ENCODE data around the gene SPATA21. TPM values are rescaled to one million over a fixed set of nuclear protein-coding genes. Genes with fewer than 3 reads are reported as not detected.
"Not testable (repeated sequence)": the region's sequence is repeated elsewhere in the genome, so short reads cannot be mapped to it uniquely, and the experiment has no call there.

Gene SPATA21
- total RNA-seq, 1 donor from 2014 or later: not detected

DNA sequence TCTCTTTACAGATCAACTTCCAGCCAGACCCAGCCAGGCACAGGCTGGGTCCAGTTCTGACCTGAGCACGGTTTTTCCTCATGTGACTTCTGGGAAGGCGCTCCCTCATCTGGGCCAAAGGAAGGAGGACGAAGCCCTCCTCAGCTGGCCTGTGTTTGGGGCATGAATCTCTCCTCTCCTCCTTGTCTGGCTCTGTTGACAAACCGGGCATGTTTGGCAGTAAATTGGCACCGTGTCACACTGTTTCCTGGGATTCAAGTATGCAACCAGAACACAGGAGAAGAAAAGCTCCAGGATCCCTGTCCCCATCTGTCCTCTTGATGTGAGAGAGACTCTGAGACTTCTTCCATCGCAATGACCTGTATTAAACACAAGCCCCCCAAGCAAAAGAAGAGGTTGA, 21.6 kb upstream of the SPATA21 start:
- no peak for FAIRE-seq
- peaks cover 4% of the 10 kb centered on the region for H3K9me3 Mint-ChIP-seq (ENCODE audit: unreplicated experiment)
- H3K36me3 Mint-ChIP-seq (ENCODE audit: low read depth, unreplicated experiment): peaks cover 43% of the 10 kb centered on the region
- Histone ChIP-seq H3K36me3 (ENCODE audit: insufficient read depth, low read length) (peaks cover 43% of the 10 kb centered on the region), H3K4me1 (ENCODE audit: insufficient read depth, low read length) (no peaks in the 10 kb centered on the region), H3K27ac (ENCODE audit: low read depth, low read length) (no peak overlapping the region), H3K9ac (ENCODE audit: low read length) (no peak overlapping the region), H3K4me3 (ENCODE audit: insufficient read depth, low read depth, low read length) (no peak overlapping the region), H3K4me2 (ENCODE audit: low read length) (no peak overlapping the region), H3K79me2 (ENCODE audit: insufficient read depth, low read length) (no peaks in the 10 kb centered on the region), H2AFZ (ENCODE audit: low read depth, low read length) (no peak overlapping the region), H4K20me1 (ENCODE audit: insufficient read depth, low read length) (peaks cover 21% of the 10 kb centered on the region), H3K9me3 (ENCODE audit: insufficient read depth, low read depth, low read length) (no peaks in the 10 kb centered on the region), H3K27me3 (ENCODE audit: insufficient read depth, low read length) (no peaks in the 10 kb centered on the region)
- no peak for TF ChIP-seq EZH2 (IDR thresholded peaks at IDR 0.05; ENCODE audit: insufficient read depth, low read length)
- TF ChIP-seq, protein P1, sequence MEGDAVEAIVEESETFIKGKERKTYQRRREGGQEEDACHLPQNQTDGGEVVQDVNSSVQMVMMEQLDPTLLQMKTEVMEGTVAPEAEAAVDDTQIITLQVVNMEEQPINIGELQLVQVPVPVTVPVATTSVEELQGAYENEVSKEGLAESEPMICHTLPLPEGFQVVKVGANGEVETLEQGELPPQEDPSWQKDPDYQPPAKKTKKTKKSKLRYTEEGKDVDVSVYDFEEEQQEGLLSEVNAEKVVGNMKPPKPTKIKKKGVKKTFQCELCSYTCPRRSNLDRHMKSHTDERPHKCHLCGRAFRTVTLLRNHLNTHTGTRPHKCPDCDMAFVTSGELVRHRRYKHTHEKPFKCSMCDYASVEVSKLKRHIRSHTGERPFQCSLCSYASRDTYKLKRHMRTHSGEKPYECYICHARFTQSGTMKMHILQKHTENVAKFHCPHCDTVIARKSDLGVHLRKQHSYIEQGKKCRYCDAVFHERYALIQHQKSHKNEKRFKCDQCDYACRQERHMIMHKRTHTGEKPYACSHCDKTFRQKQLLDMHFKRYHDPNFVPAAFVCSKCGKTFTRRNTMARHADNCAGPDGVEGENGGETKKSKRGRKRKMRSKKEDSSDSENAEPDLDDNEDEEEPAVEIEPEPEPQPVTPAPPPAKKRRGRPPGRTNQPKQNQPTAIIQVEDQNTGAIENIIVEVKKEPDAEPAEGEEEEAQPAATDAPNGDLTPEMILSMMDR (IDR thresholded peaks at IDR 0.05; ENCODE audit: insufficient read depth, low read depth, low read length): no peak
- H3K27ac Mint-ChIP-seq (ENCODE audit: unreplicated experiment): no peak overlapping the region
- DNase-seq (ENCODE audit: low read depth): no peak
- no peaks in the 10 kb centered on the region for H3K27me3 Mint-ChIP-seq (ENCODE audit: low read depth, unreplicated experiment)
- H3K4me3 Mint-ChIP-seq (ENCODE audit: unreplicated experiment): no peak overlapping the region
- peaks cover 15% of the 10 kb centered on the region for H3K4me1 Mint-ChIP-seq (ENCODE audit: low read depth, unreplicated experiment)

DNA sequence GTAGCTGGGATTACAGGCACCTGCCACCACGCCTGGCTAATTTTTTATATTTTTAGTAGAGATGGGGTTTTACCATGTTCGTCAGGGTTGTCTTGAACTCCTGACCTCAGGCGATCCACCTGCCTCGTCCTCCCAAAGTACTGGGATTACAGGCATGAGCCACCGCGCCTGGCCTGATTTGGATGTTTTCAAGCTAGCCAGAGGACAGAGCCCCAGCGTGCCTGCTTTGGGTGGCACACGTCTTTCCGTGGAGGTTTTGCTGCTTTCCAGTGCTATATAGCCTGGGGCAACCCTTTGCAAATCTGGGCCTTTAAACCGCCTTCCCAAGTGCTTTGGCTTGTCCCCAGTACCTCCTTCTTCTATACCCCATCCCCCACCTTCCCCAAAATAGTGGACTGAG, 18.9 kb upstream of the SPATA21 start:
- not testable (repeated sequence) for H3K27me3 Mint-ChIP-seq (ENCODE audit: low read depth, unreplicated experiment); FAIRE-seq

DNA sequence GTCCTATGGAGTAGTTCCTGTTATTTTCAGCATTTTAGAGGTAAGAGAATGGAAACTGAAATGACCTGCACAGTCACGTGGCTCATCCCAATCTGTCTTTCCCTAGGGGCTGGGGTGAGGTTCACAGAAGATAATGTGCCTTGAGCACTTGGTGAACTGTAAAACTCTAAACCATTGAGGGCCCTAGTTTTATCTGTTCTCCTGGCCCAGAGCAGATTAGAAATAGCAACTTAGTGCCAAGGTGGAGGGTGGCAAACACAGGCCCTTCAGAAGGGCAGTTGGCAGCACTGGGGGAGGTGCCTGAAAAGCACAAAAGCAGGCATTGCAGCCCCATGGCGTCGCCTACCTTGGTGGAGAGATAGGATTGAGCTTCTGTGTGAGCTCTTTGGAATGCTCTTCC, 17.7 kb upstream of the SPATA21 start:
- H3K9ac ChIP-seq (ENCODE audit: low read length); H3K27me3 Mint-ChIP-seq (ENCODE audit: low read depth, unreplicated experiment); FAIRE-seq; H3K27ac Mint-ChIP-seq (ENCODE audit: unreplicated experiment); H3K9me3 Mint-ChIP-seq (ENCODE audit: unreplicated experiment); H3K27ac ChIP-seq (ENCODE audit: low read depth, low read length); H3K4me2 ChIP-seq (ENCODE audit: low read length); H3K4me1 ChIP-seq (ENCODE audit: insufficient read depth, low read length); H3K9me3 ChIP-seq (ENCODE audit: insufficient read depth, low read depth, low read length); H3K27me3 ChIP-seq (ENCODE audit: insufficient read depth, low read length); H3K4me3 Mint-ChIP-seq (ENCODE audit: unreplicated experiment); DNase-seq (ENCODE audit: low read depth); H3K4me3 ChIP-seq (ENCODE audit: insufficient read depth, low read depth, low read length); H3K4me1 Mint-ChIP-seq (ENCODE audit: low read depth, unreplicated experiment); H2AFZ ChIP-seq (ENCODE audit: low read depth, low read length): not testable (repeated sequence)
- H3K36me3 ChIP-seq (ENCODE audit: insufficient read depth, low read length): peaks cover 56% of the 10 kb centered on the region
- peaks cover 49% of the 10 kb centered on the region for H4K20me1 ChIP-seq (ENCODE audit: insufficient read depth, low read length)
- H3K79me2 ChIP-seq (ENCODE audit: insufficient read depth, low read length): peaks cover 15% of the 10 kb centered on the region
- H3K36me3 Mint-ChIP-seq (ENCODE audit: low read depth, unreplicated experiment): peaks cover 36% of the 10 kb centered on the region

More for the DNA sequence above, 18.9 kb upstream of the SPATA21 start:
- not testable (repeated sequence) for H2AFZ ChIP-seq (ENCODE audit: low read depth, low read length); DNase-seq (ENCODE audit: low read depth); H3K9me3 Mint-ChIP-seq (ENCODE audit: unreplicated experiment); H3K4me3 Mint-ChIP-seq (ENCODE audit: unreplicated experiment); H3K27ac ChIP-seq (ENCODE audit: low read depth, low read length); H3K4me3 ChIP-seq (ENCODE audit: insufficient read depth, low read depth, low read length); H3K9me3 ChIP-seq (ENCODE audit: insufficient read depth, low read depth, low read length); H3K4me1 Mint-ChIP-seq (ENCODE audit: low read depth, unreplicated experiment); H3K27me3 ChIP-seq (ENCODE audit: insufficient read depth, low read length); H3K4me2 ChIP-seq (ENCODE audit: low read length); H3K27ac Mint-ChIP-seq (ENCODE audit: unreplicated experiment); H3K79me2 ChIP-seq (ENCODE audit: insufficient read depth, low read length); H3K9ac ChIP-seq (ENCODE audit: low read length); H3K4me1 ChIP-seq (ENCODE audit: insufficient read depth, low read length)
- H3K36me3 Mint-ChIP-seq (ENCODE audit: low read depth, unreplicated experiment): peaks cover 40% of the 10 kb centered on the region
- Histone ChIP-seq H3K36me3 (ENCODE audit: insufficient read depth, low read length) (peaks cover 50% of the 10 kb centered on the region), H4K20me1 (ENCODE audit: insufficient read depth, low read length) (peaks cover 37% of the 10 kb centered on the region)
